Measurements from ENCODE around the gene ASB3. TPM values are rescaled to one million over a fixed set of nuclear protein-coding genes. Genes with fewer than 3 reads are reported as not detected.

ASB3 gene
- polyA plus RNA-seq, 1 donor from 2014 or later = 60.4 TPM

DNA sequence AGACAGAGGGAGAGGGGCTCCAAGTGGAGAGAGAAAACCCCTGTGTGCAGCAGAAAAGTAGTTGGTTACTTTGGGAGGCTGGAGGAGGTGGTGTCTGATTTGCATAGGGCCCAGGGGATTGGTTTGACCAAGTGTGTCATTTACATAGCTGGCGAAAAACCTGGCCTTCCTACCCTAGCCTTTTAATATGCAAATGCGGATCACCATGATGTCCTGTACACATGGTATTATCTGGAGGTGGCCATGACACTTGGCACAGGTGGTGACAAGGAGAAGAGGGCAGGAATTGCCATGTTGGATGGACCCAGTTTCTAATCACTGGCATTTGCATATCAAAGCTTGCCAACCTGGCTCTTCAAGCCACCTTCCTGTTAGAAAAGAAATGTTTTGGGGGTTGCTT is 140.0 kb downstream of the ASB3 start:
- H3K4me2 ChIP-seq (ENCODE audit: low read length) = no peak overlapping the region
- no peak for TF ChIP-seq TAF1 (IDR thresholded peaks at IDR 0.05; ENCODE audit: low read depth)
- H3K27ac ChIP-seq (ENCODE audit: low read length) = no peak overlapping the region
- H2AFZ ChIP-seq (ENCODE audit: low read depth, low read length) = no peak overlapping the region
- H3K9me3 ChIP-seq (ENCODE audit: low read length) = no peaks in the 10 kb centered on the region
- no peak overlapping the region for H3K9ac ChIP-seq (ENCODE audit: low read length)
- no peaks in the 10 kb centered on the region for H3K36me3 ChIP-seq (ENCODE audit: insufficient read depth, low read length)
- H3K9me2 ChIP-seq (ENCODE audit: insufficient read depth, low read length) = no peaks in the 10 kb centered on the region
- no peaks in the 10 kb centered on the region for H4K20me1 ChIP-seq (ENCODE audit: insufficient read depth)
- H3F3A ChIP-seq (ENCODE audit: insufficient read depth, low read length, poor library complexity, severe bottlenecking) = no peaks in the 10 kb centered on the region
- no peaks in the 10 kb centered on the region for H3K27me3 ChIP-seq (ENCODE audit: insufficient read depth, low read depth, low read length)
- H3K79me2 ChIP-seq (replicated peaks; ENCODE audit: insufficient read depth, low read length) = no peaks in the 10 kb centered on the region
- no peak overlapping the region for H3K4me3 ChIP-seq (ENCODE audit: low read length)

DNA sequence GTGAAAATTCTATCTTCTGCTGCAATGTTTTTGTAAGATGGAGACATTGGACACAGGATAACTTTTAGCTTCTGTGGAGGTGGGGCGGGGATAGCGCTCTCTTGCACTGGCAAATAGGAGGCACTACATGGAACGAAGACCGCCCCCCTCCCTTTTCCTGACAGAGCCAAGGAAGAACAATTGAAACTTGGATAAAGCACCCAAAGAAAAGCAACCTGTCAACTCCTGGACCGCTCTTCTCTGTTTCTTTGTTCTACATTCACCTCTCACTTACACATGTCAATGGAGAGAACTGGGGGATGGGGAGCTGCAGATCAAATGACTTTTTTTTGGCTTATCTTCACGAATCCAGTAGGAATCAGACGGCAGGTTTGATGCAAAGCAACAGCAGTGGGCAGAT is 145.5 kb downstream of the ASB3 start:
- Histone ChIP-seq H3K4me3 (ENCODE audit: low read length) (no peak overlapping the region), H3K4me2 (ENCODE audit: low read length) (no peak overlapping the region), H3K9ac (ENCODE audit: low read length) (no peak overlapping the region), H3F3A (ENCODE audit: insufficient read depth, low read length, poor library complexity, severe bottlenecking) (no peaks in the 10 kb centered on the region), H3K27me3 (ENCODE audit: insufficient read depth, low read depth, low read length) (no peaks in the 10 kb centered on the region), H3K36me3 (ENCODE audit: insufficient read depth, low read length) (no peaks in the 10 kb centered on the region), H3K9me2 (ENCODE audit: insufficient read depth, low read length) (no peaks in the 10 kb centered on the region), H3K79me2 (replicated peaks; ENCODE audit: insufficient read depth, low read length) (no peaks in the 10 kb centered on the region), H3K9me3 (ENCODE audit: low read length) (no peaks in the 10 kb centered on the region), H3K27ac (ENCODE audit: low read length) (no peak overlapping the region), H4K20me1 (ENCODE audit: insufficient read depth) (no peaks in the 10 kb centered on the region), H2AFZ (ENCODE audit: low read depth, low read length) (no peak overlapping the region)
- TF ChIP-seq, protein P1, sequence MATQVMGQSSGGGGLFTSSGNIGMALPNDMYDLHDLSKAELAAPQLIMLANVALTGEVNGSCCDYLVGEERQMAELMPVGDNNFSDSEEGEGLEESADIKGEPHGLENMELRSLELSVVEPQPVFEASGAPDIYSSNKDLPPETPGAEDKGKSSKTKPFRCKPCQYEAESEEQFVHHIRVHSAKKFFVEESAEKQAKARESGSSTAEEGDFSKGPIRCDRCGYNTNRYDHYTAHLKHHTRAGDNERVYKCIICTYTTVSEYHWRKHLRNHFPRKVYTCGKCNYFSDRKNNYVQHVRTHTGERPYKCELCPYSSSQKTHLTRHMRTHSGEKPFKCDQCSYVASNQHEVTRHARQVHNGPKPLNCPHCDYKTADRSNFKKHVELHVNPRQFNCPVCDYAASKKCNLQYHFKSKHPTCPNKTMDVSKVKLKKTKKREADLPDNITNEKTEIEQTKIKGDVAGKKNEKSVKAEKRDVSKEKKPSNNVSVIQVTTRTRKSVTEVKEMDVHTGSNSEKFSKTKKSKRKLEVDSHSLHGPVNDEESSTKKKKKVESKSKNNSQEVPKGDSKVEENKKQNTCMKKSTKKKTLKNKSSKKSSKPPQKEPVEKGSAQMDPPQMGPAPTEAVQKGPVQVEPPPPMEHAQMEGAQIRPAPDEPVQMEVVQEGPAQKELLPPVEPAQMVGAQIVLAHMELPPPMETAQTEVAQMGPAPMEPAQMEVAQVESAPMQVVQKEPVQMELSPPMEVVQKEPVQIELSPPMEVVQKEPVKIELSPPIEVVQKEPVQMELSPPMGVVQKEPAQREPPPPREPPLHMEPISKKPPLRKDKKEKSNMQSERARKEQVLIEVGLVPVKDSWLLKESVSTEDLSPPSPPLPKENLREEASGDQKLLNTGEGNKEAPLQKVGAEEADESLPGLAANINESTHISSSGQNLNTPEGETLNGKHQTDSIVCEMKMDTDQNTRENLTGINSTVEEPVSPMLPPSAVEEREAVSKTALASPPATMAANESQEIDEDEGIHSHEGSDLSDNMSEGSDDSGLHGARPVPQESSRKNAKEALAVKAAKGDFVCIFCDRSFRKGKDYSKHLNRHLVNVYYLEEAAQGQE (IDR thresholded peaks at IDR 0.05; ENCODE audit: borderline replicate concordance) = no peak
- TF ChIP-seq EZH2 (IDR thresholded peaks at IDR 0.05; ENCODE audit: borderline replicate concordance, insufficient read depth, low read length, poor library complexity, severe bottlenecking) = no peak
- TF ChIP-seq TAF1 (IDR thresholded peaks at IDR 0.05; ENCODE audit: low read depth) = no peak
- TF ChIP-seq POLR2AphosphoS5 (IDR thresholded peaks at IDR 0.05) = no peak
- TF ChIP-seq RAD21 (conservative IDR thresholded peaks at IDR 0.05) = no peak
- no peak for TF ChIP-seq EP300 (conservative IDR thresholded peaks at IDR 0.05; ENCODE audit: poor library complexity, severe bottlenecking)
- TF ChIP-seq, protein P2, sequence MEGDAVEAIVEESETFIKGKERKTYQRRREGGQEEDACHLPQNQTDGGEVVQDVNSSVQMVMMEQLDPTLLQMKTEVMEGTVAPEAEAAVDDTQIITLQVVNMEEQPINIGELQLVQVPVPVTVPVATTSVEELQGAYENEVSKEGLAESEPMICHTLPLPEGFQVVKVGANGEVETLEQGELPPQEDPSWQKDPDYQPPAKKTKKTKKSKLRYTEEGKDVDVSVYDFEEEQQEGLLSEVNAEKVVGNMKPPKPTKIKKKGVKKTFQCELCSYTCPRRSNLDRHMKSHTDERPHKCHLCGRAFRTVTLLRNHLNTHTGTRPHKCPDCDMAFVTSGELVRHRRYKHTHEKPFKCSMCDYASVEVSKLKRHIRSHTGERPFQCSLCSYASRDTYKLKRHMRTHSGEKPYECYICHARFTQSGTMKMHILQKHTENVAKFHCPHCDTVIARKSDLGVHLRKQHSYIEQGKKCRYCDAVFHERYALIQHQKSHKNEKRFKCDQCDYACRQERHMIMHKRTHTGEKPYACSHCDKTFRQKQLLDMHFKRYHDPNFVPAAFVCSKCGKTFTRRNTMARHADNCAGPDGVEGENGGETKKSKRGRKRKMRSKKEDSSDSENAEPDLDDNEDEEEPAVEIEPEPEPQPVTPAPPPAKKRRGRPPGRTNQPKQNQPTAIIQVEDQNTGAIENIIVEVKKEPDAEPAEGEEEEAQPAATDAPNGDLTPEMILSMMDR (IDR thresholded peaks at IDR 0.05; ENCODE audit: poor library complexity, severe bottlenecking) = no peak
- TF ChIP-seq SMC3 (conservative IDR thresholded peaks at IDR 0.05; ENCODE audit: poor library complexity) = no peak
- TF ChIP-seq MXI1 (conservative IDR thresholded peaks at IDR 0.05; ENCODE audit: poor library complexity, severe bottlenecking) = no peak

GRCh38 chr2:53640466-53640865 is 146.3 kb downstream of the ASB3 start:
- Histone ChIP-seq H3F3A (ENCODE audit: insufficient read depth, low read length, poor library complexity, severe bottlenecking) (no peaks in the 10 kb centered on the region), H3K27ac (ENCODE audit: low read length) (no peak overlapping the region), H3K79me2 (replicated peaks; ENCODE audit: insufficient read depth, low read length) (no peaks in the 10 kb centered on the region), H2AFZ (ENCODE audit: low read depth, low read length) (no peak overlapping the region), H4K20me1 (ENCODE audit: insufficient read depth) (no peaks in the 10 kb centered on the region), H3K9me3 (ENCODE audit: low read length) (no peaks in the 10 kb centered on the region), H3K9me2 (ENCODE audit: insufficient read depth, low read length) (no peaks in the 10 kb centered on the region), H3K4me3 (ENCODE audit: low read length) (no peak overlapping the region), H3K27me3 (ENCODE audit: insufficient read depth, low read depth, low read length) (no peaks in the 10 kb centered on the region), H3K9ac (ENCODE audit: low read length) (no peak overlapping the region), H3K36me3 (ENCODE audit: insufficient read depth, low read length) (no peaks in the 10 kb centered on the region), H3K4me2 (ENCODE audit: low read length) (no peak overlapping the region)
- no peak for TF ChIP-seq MXI1 (conservative IDR thresholded peaks at IDR 0.05; ENCODE audit: poor library complexity, severe bottlenecking)
- TF ChIP-seq POLR2AphosphoS5 (IDR thresholded peaks at IDR 0.05) = no peak
- no peak for TF ChIP-seq RAD21 (conservative IDR thresholded peaks at IDR 0.05)
- TF ChIP-seq, protein P1 (IDR thresholded peaks at IDR 0.05; ENCODE audit: borderline replicate concordance) = no peak
- TF ChIP-seq, protein P2 (IDR thresholded peaks at IDR 0.05; ENCODE audit: poor library complexity, severe bottlenecking) = no peak
- no peak for TF ChIP-seq TAF1 (IDR thresholded peaks at IDR 0.05; ENCODE audit: low read depth)
- TF ChIP-seq EZH2 (IDR thresholded peaks at IDR 0.05; ENCODE audit: borderline replicate concordance, insufficient read depth, low read length, poor library complexity, severe bottlenecking) = no peak
- TF ChIP-seq EP300 (conservative IDR thresholded peaks at IDR 0.05; ENCODE audit: poor library complexity, severe bottlenecking) = no peak
- TF ChIP-seq SMC3 (conservative IDR thresholded peaks at IDR 0.05; ENCODE audit: poor library complexity) = no peak

All from neural cell (in vitro differentiated cells).